CD8-positive, alpha-beta memory T cell (primary cell): ENCODE results near the gene ORMDL1. TPM values are rescaled to one million over a fixed set of nuclear protein-coding genes. Genes with fewer than 3 reads are reported as not detected.

Source experiments
- CTCF ChIA-PET: fragments of 350-600 bp; sonication (Branson Sonifier 250); formaldehyde crosslinking; loops from one replicate; lab custom pipeline; 2021; ENCODE audit warnings: antibody characterized with exemption; lab: Charles Lee
- POLR2A ChIA-PET: fragments of 350-600 bp; sonication (Branson Sonifier 250); formaldehyde crosslinking; loops from one replicate; lab custom pipeline; 2021; ENCODE audit warnings: antibody characterized with exemption; lab: Charles Lee
- DNase-seq, 5 donors: peaks; one replicate each; pipeline versions ENCODE4 v3.0.0 to v3.0.0-alpha.2; 2020 to 2022; ENCODE audit warnings: mixed read lengths in 1 of 5
- H3K27ac ChIP-seq: one replicate; pipeline ENCODE4 v1.7.0; 2013; ENCODE audit warnings: low read depth, mild to moderate bottlenecking, low read length, moderate library complexity
- H3K27me3 ChIP-seq: 2 replicates; pipeline ENCODE4 v1.7.0; 2013; ENCODE audit warnings: low read length, mild to moderate bottlenecking; ENCODE audit not compliant: insufficient read depth, poor library complexity, severe bottlenecking
- H3K36me3 ChIP-seq: 2 replicates; pipeline ENCODE4 v1.7.0; 2013; ENCODE audit warnings: mild to moderate bottlenecking, low read length, moderate library complexity; ENCODE audit not compliant: insufficient read depth
- H3K4me1 ChIP-seq: 2 replicates; pipeline ENCODE4 v1.7.0; 2013; ENCODE audit warnings: mild to moderate bottlenecking, low read length, moderate library complexity; ENCODE audit not compliant: insufficient read depth
- H3K4me3 ChIP-seq: 2 replicates; pipeline ENCODE4 v1.7.0; 2013; ENCODE audit warnings: mild to moderate bottlenecking, low read length
- H3K9me3 ChIP-seq: 2 replicates; pipeline ENCODE4 v1.7.0; 2013; ENCODE audit warnings: mild to moderate bottlenecking, low read length
- H3K27ac Mint-ChIP-seq, 8 donors: one replicate each; pipeline ENCODE4 v1.8.0; 2020 to 2021; ENCODE audit warnings: mixed read lengths in 8 of 8, mild to moderate bottlenecking in 6 of 8, inconsistent platforms in 3 of 8, moderate library complexity in 3 of 8
- H3K27me3 Mint-ChIP-seq, 2 donors: one replicate each; pipeline ENCODE4 v1.8.0; 2020 to 2021; ENCODE audit warnings: mixed read lengths in 2 of 2, mild to moderate bottlenecking in 1 of 2, moderate library complexity in 1 of 2
- H3K36me3 Mint-ChIP-seq, 3 donors: one replicate each; pipeline ENCODE4 v1.8.0; 2020 to 2021; ENCODE audit warnings: mixed read lengths in 3 of 3, inconsistent platforms in 1 of 3, mild to moderate bottlenecking in 1 of 3
- H3K4me1 Mint-ChIP-seq, 3 donors: one replicate each; pipeline ENCODE4 v1.8.0; 2020 to 2021; ENCODE audit warnings: mixed read lengths in 3 of 3, inconsistent platforms in 1 of 3, mild to moderate bottlenecking in 1 of 3
- H3K4me3 Mint-ChIP-seq, 7 donors: one replicate each; pipeline ENCODE4 v1.8.0; 2020 to 2021; ENCODE audit warnings: mixed read lengths in 7 of 7, mild to moderate bottlenecking in 6 of 7, moderate library complexity in 4 of 7, inconsistent platforms in 2 of 7
- H3K9me3 Mint-ChIP-seq, 5 donors: one replicate each; pipeline ENCODE4 v1.8.0; 2020 to 2022; ENCODE audit warnings: mixed read lengths in 5 of 5, mild to moderate bottlenecking in 3 of 5, moderate library complexity in 2 of 5, inconsistent platforms in 1 of 5
- polyA plus RNA-seq: library from polyadenylated mRNA; unstranded; fragments of 300-500 nt; fragmentation: Illumina TruSeq; gene quantifications from one replicate; pipeline ENCODE4 v1.2.3, GENCODE V29; 2021
- total RNA-seq, 2 experiments: library from RNA; stranded (reverse); gene quantifications; one replicate each; pipeline ENCODE4 v1.2.3, GENCODE V29; 2021

ORMDL1 gene
- total RNA-seq (10 to 100 TPM; 88.4 to 89.5 TPM), polyA plus RNA-seq (100 TPM)

GRCh38 chr2:189783927-189784867, at the start of gene ORMDL1, which contains the start of gene PMS1:
Gene ORMDL1 (minus strand): TSS chr2:189784339. CDS start chr2:189782595, 1,744 bp downstream.
Gene PMS1 (plus strand): TSS chr2:189784450. CDS start chr2:189791810, 7,360 bp downstream.
- peaks cover 20% of the 10 kb centered on the region for H3K4me1 ChIP-seq
- Mint-ChIP-seq H3K9me3 (no peaks in the 10 kb centered on the region), H3K4me1 (peaks cover 51 to 79% (median 76%) of the 10 kb centered on the region in 3 donors)

GRCh38 chr2:189830510-189830909, 46.4 kb upstream of the ORMDL1 start:
- no peak overlapping the region for H3K4me3 ChIP-seq
- H3K4me1 Mint-ChIP-seq = peaks cover 0 to 7% (median 5%) of the 10 kb centered on the region in 3 donors
- no peaks in the 10 kb centered on the region for H3K4me1 ChIP-seq
- no peaks in the 10 kb centered on the region for H3K27me3 ChIP-seq
- no peaks in the 10 kb centered on the region for H3K36me3 ChIP-seq
- peak overlapping the region in 1 of 8 donors; percentile 10 for H3K27ac Mint-ChIP-seq
- no peak overlapping the region for H3K4me3 Mint-ChIP-seq
- H3K27ac ChIP-seq = no peak overlapping the region
- POLR2A ChIA-PET = no interaction called here
- H3K9me3 Mint-ChIP-seq = no peaks in the 10 kb centered on the region
- no peaks in the 10 kb centered on the region for H3K27me3 Mint-ChIP-seq
- H3K36me3 Mint-ChIP-seq = peaks cover 0 to 49% (median 7%) of the 10 kb centered on the region in 3 donors
- DNase-seq = no peak
- CTCF ChIA-PET = no interaction called here
- H3K9me3 ChIP-seq = no peaks in the 10 kb centered on the region

More at GRCh38 chr2:189783927-189784867, at the start of gene ORMDL1, which contains the start of gene PMS1:
- Histone ChIP-seq H3K27ac (peak within 1 kb of the TSS; percentile 92), H3K36me3 (peaks cover 2% of the 10 kb centered on the region), H3K4me3 (peak within 1 kb of the TSS; percentile 89), H3K27me3 (no peaks in the 10 kb centered on the region), H3K9me3 (no peaks in the 10 kb centered on the region)
- Mint-ChIP-seq H3K4me3 (peak within 1 kb of the TSS; percentile 93 to 100 (median 95)), H3K36me3 (peaks cover 0 to 55% (median 14%) of the 10 kb centered on the region in 3 donors), H3K27me3 (no peaks in the 10 kb centered on the region), H3K27ac (peak within 1 kb of the TSS; percentile 93 to 100 (median 96))
- POLR2A ChIA-PET = interaction anchor here (0.6 to 2.8 kb wide), 7 partner anchors 10 to 750 kb away, joined by 3 to 36 read pairs (median 4); partner anchors contain the start of genes NEMP2 and OSGEPL1
- CTCF ChIA-PET = interaction anchor here (1.2 to 5.6 kb wide), 5 partner anchors 15 to 123 kb away, joined by 3 to 37 read pairs (median 3); partner anchors contain the start of gene OSGEPL1
- peak; percentile 93 to 96 (median 96) for DNase-seq

- Histone ChIP-seq H3K9me3 (no peaks in the 10 kb centered on the region), H3K36me3 (no peaks in the 10 kb centered on the region), H3K4me3 (no peak overlapping the region), H3K4me1 (no peaks in the 10 kb centered on the region), H3K27me3 (no peaks in the 10 kb centered on the region), H3K27ac (no peak overlapping the region)
- ChIA-PET CTCF (no interaction called here), POLR2A (no interaction called here)
- H3K4me3 Mint-ChIP-seq = no peak overlapping the region
- H3K27ac Mint-ChIP-seq = peak overlapping the region in 2 of 8 donors; percentile 4 to 90
- no peaks in the 10 kb centered on the region for H3K27me3 Mint-ChIP-seq
- no peaks in the 10 kb centered on the region for H3K9me3 Mint-ChIP-seq
- peaks cover 0 to 48% (median 7%) of the 10 kb centered on the region in 3 donors for H3K36me3 Mint-ChIP-seq
- peaks cover 0 to 6% (median 5%) of the 10 kb centered on the region in 3 donors for H3K4me1 Mint-ChIP-seq
- no peak for DNase-seq
Observed at GRCh38 chr2:189829102-189829833, 45.1 kb upstream of the ORMDL1 start.

- Mint-ChIP-seq H3K27ac (no peak overlapping the region), H3K36me3 (peaks cover 2 to 44% (median 7%) of the 10 kb centered on the region in 3 donors), H3K27me3 (no peaks in the 10 kb centered on the region), H3K4me3 (no peak overlapping the region), H3K9me3 (no peaks in the 10 kb centered on the region), H3K4me1 (peaks cover 3 to 5% (median 5%) of the 10 kb centered on the region in 3 donors)
- ChIA-PET POLR2A (no interaction called here), CTCF (no interaction called here)
- Histone ChIP-seq H3K27ac (no peak overlapping the region), H3K27me3 (no peaks in the 10 kb centered on the region), H3K9me3 (no peaks in the 10 kb centered on the region), H3K36me3 (no peaks in the 10 kb centered on the region), H3K4me1 (no peaks in the 10 kb centered on the region), H3K4me3 (no peak overlapping the region)
- DNase-seq = no peak
Observed at GRCh38 chr2:189826039-189826438, 41.9 kb upstream of the ORMDL1 start.

DNA sequence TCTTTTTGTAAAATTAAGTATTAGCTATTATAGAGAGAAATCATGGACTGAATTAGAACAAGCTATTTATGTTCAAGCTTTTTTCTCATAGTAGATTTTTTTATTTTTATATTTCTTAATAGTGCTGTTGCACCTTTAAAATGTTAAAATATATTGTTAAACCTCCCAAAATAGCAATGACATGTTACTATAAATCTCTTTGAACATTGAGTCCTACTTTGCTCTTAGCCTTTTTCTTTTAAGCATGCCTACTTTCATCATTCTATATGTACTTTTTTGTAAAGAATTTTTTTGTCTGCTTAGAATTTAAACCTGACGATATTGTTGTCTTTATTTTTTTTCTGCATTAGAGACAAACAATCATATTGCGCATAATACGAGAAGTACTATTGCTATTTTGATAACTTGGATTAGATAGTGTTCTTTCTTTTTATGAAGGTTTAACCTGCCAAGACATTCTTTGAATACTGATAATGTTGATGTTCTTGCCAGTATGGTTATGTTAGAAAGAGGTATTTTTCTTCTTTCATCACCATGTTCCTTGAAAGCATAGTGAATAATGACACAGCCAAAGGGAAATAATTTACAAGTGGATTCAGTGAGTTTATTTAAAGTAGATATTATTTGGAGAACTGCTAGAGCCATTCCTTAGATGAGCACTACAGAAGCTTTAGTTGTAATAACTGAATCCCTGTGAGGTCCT, 40.7 kb upstream of the ORMDL1 start:
- Histone ChIP-seq H3K27me3 (no peaks in the 10 kb centered on the region), H3K4me3 (no peak overlapping the region), H3K4me1 (no peaks in the 10 kb centered on the region), H3K36me3 (no peaks in the 10 kb centered on the region), H3K9me3 (no peaks in the 10 kb centered on the region), H3K27ac (no peak overlapping the region)
- H3K36me3 Mint-ChIP-seq = peaks cover 2 to 45% (median 5%) of the 10 kb centered on the region in 3 donors
- POLR2A ChIA-PET = no interaction called here
- no peak overlapping the region for H3K4me3 Mint-ChIP-seq
- no peak for DNase-seq
- H3K27ac Mint-ChIP-seq = no peak overlapping the region
- CTCF ChIA-PET = interaction anchor here (1.1 kb wide), 1 partner anchor 9 kb away, joined by 3 read pairs; no protein-coding TSS in a partner anchor
- peaks cover 3 to 5% (median 5%) of the 10 kb centered on the region in 3 donors for H3K4me1 Mint-ChIP-seq
- H3K27me3 Mint-ChIP-seq = no peaks in the 10 kb centered on the region
- no peaks in the 10 kb centered on the region for H3K9me3 Mint-ChIP-seq

- no peaks in the 10 kb centered on the region for H3K27me3 Mint-ChIP-seq
- H3K27me3 ChIP-seq = no peaks in the 10 kb centered on the region
- peaks cover 3 to 12% (median 7%) of the 10 kb centered on the region in 3 donors for H3K4me1 Mint-ChIP-seq
- peaks cover 8 to 54% (median 12%) of the 10 kb centered on the region in 3 donors for H3K36me3 Mint-ChIP-seq
- H3K9me3 Mint-ChIP-seq = no peaks in the 10 kb centered on the region
- no peak overlapping the region for H3K27ac ChIP-seq
- ChIA-PET CTCF (no interaction called here), POLR2A (no interaction called here)
- peak overlapping the region in 1 of 8 donors; percentile 13 for H3K27ac Mint-ChIP-seq
- H3K4me3 ChIP-seq = no peak overlapping the region
- no peaks in the 10 kb centered on the region for H3K4me1 ChIP-seq
- H3K4me3 Mint-ChIP-seq = no peak overlapping the region
- no peaks in the 10 kb centered on the region for H3K36me3 ChIP-seq
- no peak for DNase-seq
- H3K9me3 ChIP-seq = no peaks in the 10 kb centered on the region
Observed at GRCh38 chr2:189821953-189822748, 38.0 kb upstream of the ORMDL1 start.

DNA sequence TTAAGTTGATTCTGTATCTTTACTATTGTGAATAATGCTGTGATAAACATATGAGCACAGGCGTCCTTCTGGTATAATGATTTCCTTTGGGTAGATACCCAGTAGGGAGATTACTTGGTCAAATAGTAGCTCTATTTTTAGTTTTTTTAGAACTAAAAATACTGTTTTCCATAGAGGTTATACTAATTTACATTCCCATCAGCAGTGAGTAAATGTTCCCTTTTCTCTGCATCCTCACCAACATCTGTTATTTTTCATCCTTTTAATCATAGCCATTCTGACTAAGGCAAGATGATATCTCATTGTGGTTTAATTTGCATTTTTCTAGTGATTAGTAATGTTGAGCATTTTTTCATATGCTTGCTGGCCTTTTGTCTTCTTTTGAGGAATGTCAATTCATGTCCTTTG, 35.2 kb upstream of the ORMDL1 start:
- H3K4me1 Mint-ChIP-seq = peaks cover 3 to 12% (median 7%) of the 10 kb centered on the region in 3 donors

More for the DNA sequence above, 35.2 kb upstream of the ORMDL1 start:
- POLR2A ChIA-PET = no interaction called here
- no peak overlapping the region for H3K27ac ChIP-seq
- H3K4me3 ChIP-seq = no peak overlapping the region
- no peaks in the 10 kb centered on the region for H3K9me3 Mint-ChIP-seq
- no peak overlapping the region for H3K4me3 Mint-ChIP-seq
- H3K27me3 ChIP-seq = no peaks in the 10 kb centered on the region
- CTCF ChIA-PET = no interaction called here
- H3K36me3 ChIP-seq = no peaks in the 10 kb centered on the region
- H3K27ac Mint-ChIP-seq = peak overlapping the region in 2 of 8 donors; percentile 14 to 28
- no peak for DNase-seq
- H3K4me1 ChIP-seq = no peaks in the 10 kb centered on the region
- H3K36me3 Mint-ChIP-seq = peaks cover 13 to 59% (median 18%) of the 10 kb centered on the region in 3 donors
- no peaks in the 10 kb centered on the region for H3K27me3 Mint-ChIP-seq
- no peaks in the 10 kb centered on the region for H3K9me3 ChIP-seq
